Ovary (tissue), 9 donors: ENCODE results near the gene ZBTB25. TPM values are rescaled to one million over a fixed set of nuclear protein-coding genes. Genes with fewer than 3 reads are reported as not detected.

Experiments
- DNase-seq, 5 donors: peaks; one replicate each; pipeline ENCODE4 v3.0.0-alpha.2; 2019 to 2020
- H3K27ac ChIP-seq, 2 donors: fragments of 200-600 bp; one replicate each; pipeline versions ENCODE4 v1.5.1 to v1.8.0; 2019 to 2022
- H3K27me3 ChIP-seq: fragments of 200-600 bp; one replicate; pipeline ENCODE4 v1.8.0; 2022
- H3K36me3 ChIP-seq: fragments of 200-600 bp; sonication (generic); one replicate; pipeline ENCODE4 v1.5.1; 2019
- H3K4me1 ChIP-seq: one replicate; pipeline ENCODE4 v1.8.1; 2013; ENCODE audit warnings: mild to moderate bottlenecking, moderate library complexity; ENCODE audit not compliant: insufficient read depth
- H3K4me3 ChIP-seq: fragments of 200-600 bp; sonication (generic); one replicate; pipeline ENCODE4 v1.5.1; 2017
- H3K9me3 ChIP-seq, 2 donors: fragments of 200-600 bp in 1 of 2; sonication (generic) in 1 of 2; one replicate each; pipeline versions ENCODE4 v1.5.1 to v1.8.1; 2013 to 2019; ENCODE audit warnings: mild to moderate bottlenecking in 1 of 2, moderate library complexity in 1 of 2
- EP300 ChIP-seq: sonication (generic); formaldehyde crosslinking; IDR thresholded peaks from one replicate; pipeline ENCODE4 v1.6.1; 2017; ENCODE audit warnings: antibody characterized with exemption
- POLR2A ChIP-seq: fragments of 450-650 bp; IDR thresholded peaks from one replicate; pipeline ENCODE4 v1.6.1; 2017; ENCODE audit warnings: antibody characterized with exemption, mild to moderate bottlenecking, moderate library complexity
- WGBS, 3 donors: extraction: QIAGEN DNeasy Blood & Tissue Kit in 1 of 3; methylation state at CpG; one replicate each; pipeline versions ENCODE4 v1.1.5 to v1.1.7; 2013 to 2017; 5-methylcytosine and 5-hydroxymethylcytosine counted together
- intact Hi-C, 4 donors: fragments of 100-400 bp; cut with DNase I; formaldehyde crosslinking; loops; one replicate each; pipeline versions ENCODE4 v1.11.0 to v1.15.1; 2022 to 2023
- polyA plus RNA-seq, 2 donors: library from polyadenylated mRNA; stranded (reverse); fragments of 200-250 nt in 1 of 2; fragments of 350-450 nt in 1 of 2; fragmentation: Illumina TruSeq in 1 of 2; extraction: RNeasy Lipid Tissue Mini Kit (QIAGEN cat#74804) in 1 of 2; gene quantifications; one replicate each; pipeline ENCODE4 v1.2.3, GENCODE V29; 2013 to 2014
- total RNA-seq, 7 donors: library from RNA; depleted of rRNA in 2 of 7; stranded (reverse); fragments of >200 nt in 2 of 7; fragmentation: NEBNext Ultra II Directional in 3 of 7; extraction: Animal tissue kit (Norgen Biotek cat#: 25700) in 3 of 7; gene quantifications; one replicate each; pipeline versions ENCODE4 v1.1.0 to v1.2.4, GENCODE V29; 2016 to 2023
- TF ChIP-seq, protein P1 (sequence below), 3 donors: fragments of 450-650 bp in 2 of 3; fragments of 200-600 bp in 1 of 3; IDR thresholded peaks; one replicate each; pipeline versions ENCODE4 v1.5.1 to v1.8.0; 2016 to 2022; ENCODE audit warnings: antibody characterized with exemption in 3 of 3, mild to moderate bottlenecking in 1 of 3
- donor health status: DM: no; HTN: no; CAD: no; lungs with moderate emphysema.
- donor health status: DM: no; HTN: no; CAD: no.
- donor health status: Bipolar disorder and iron deficiency.
- donor health status: DM: yes; HTN: yes; CAD: no.
- donor health status: DM: no; HTN: no; CAD: no.
- donor health status: DM: yes; HTN: yes; CAD: no.

The ZBTB25 gene
- total and polyA plus RNA-seq, 9 donors: 3.5 to 22.6 (median 13.5) TPM

DNA sequence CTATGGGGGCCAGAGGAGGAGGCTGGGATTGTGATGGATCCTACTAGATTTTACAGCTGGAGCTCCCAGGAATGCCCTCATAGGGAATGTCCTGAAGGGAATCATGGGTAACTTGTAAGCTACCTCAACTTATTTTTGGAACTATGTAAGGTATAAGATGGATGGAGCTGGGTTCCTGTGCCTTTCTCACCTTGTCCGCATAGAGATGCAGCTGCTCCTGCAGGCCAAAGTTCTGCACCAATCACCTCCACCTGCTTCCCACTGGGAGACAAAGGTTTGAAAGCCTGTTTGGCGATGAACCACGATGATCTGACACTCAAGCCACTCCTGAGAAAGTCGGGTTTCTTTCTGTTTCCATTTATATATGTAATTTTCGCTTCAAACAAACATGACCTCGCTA lies 39.0 kb downstream of the ZBTB25 start:
- H3K4me3 ChIP-seq: peak overlapping the region; percentile 73
- DNase-seq: no peak
- 22 to 27% (median 22%) methylated on average over 6 of the region's 6 CpGs for WGBS, 3 donors
- no peaks in the 10 kb centered on the region for H3K9me3 ChIP-seq
- no peak overlapping the region for H3K27ac ChIP-seq
- intact Hi-C loops: no loop called here
- TF ChIP-seq, protein P1, sequence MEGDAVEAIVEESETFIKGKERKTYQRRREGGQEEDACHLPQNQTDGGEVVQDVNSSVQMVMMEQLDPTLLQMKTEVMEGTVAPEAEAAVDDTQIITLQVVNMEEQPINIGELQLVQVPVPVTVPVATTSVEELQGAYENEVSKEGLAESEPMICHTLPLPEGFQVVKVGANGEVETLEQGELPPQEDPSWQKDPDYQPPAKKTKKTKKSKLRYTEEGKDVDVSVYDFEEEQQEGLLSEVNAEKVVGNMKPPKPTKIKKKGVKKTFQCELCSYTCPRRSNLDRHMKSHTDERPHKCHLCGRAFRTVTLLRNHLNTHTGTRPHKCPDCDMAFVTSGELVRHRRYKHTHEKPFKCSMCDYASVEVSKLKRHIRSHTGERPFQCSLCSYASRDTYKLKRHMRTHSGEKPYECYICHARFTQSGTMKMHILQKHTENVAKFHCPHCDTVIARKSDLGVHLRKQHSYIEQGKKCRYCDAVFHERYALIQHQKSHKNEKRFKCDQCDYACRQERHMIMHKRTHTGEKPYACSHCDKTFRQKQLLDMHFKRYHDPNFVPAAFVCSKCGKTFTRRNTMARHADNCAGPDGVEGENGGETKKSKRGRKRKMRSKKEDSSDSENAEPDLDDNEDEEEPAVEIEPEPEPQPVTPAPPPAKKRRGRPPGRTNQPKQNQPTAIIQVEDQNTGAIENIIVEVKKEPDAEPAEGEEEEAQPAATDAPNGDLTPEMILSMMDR (IDR thresholded peaks at IDR 0.05): no peak
- TF ChIP-seq EP300: no peak
- no peak for TF ChIP-seq POLR2A
- no peaks in the 10 kb centered on the region for H3K27me3 ChIP-seq
- no peaks in the 10 kb centered on the region for H3K36me3 ChIP-seq
- H3K4me1 ChIP-seq: peaks cover 2% of the 10 kb centered on the region

DNA sequence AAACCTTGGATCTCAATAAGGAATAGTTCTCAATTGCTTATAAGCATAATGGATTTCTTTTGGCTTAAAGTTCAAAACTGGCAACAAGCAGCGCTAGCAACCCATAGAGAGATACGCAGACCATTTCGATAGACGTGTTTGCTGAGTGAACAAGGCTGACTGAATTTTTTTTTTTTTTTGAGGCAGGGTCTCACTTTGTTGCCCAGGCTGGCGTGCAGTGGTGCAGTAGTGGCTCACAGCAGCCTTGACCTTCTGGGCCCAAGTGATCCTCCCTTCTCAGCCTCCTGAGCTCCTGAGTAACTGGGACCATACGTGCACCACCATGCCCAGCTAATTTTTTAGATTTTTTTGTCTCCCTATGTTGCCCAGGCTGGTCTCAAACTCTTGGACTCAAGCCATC lies 39.8 kb downstream of the ZBTB25 start:
- Histone ChIP-seq H3K27ac (no peak overlapping the region), H3K36me3 (no peaks in the 10 kb centered on the region), H3K9me3 (no peaks in the 10 kb centered on the region), H3K4me3 (no peak overlapping the region), H3K4me1 (peaks cover 2% of the 10 kb centered on the region), H3K27me3 (no peaks in the 10 kb centered on the region)
- no peak for DNase-seq
- intact Hi-C loops: no loop called here
- 93 to 96% (median 94%) methylated on average over 6 of the region's 6 CpGs for WGBS, 3 donors
- TF ChIP-seq EP300 (no peak), POLR2A (no peak)
- TF ChIP-seq, protein P1 (IDR thresholded peaks at IDR 0.05): no peak

DNA sequence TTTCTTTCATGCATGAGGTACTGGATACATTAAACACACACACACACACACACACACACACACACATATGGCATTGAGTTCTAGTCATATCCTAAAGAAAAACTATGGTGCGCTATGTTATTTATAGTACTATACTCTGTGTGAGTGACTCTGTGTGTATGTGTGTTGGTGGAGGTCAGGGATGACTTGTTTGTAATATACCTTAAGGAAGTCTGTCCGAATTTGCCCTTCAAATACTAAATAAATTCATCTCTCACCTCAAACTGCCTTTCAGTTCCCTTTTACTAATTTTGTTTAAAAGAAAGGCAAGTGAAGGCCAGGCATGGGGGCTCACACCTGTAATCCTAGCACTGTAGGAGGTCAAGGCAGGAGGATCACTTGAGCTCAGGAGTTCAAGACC lies 40.4 kb downstream of the ZBTB25 start:
- no peaks in the 10 kb centered on the region for H3K27me3 ChIP-seq
- TF ChIP-seq POLR2A (no peak), EP300 (no peak)
- TF ChIP-seq, protein P1 (IDR thresholded peaks at IDR 0.05): no peak
- H3K27ac ChIP-seq: no peak overlapping the region
- H3K36me3 ChIP-seq: no peaks in the 10 kb centered on the region
- peaks cover 2% of the 10 kb centered on the region for H3K4me1 ChIP-seq
- DNase-seq: no peak
- H3K9me3 ChIP-seq: no peaks in the 10 kb centered on the region
- intact Hi-C loops: no loop called here
- H3K4me3 ChIP-seq: no peak overlapping the region
- 93 to 97% (median 94%) methylated on average over 2 of the region's 2 CpGs for WGBS, 3 donors

DNA sequence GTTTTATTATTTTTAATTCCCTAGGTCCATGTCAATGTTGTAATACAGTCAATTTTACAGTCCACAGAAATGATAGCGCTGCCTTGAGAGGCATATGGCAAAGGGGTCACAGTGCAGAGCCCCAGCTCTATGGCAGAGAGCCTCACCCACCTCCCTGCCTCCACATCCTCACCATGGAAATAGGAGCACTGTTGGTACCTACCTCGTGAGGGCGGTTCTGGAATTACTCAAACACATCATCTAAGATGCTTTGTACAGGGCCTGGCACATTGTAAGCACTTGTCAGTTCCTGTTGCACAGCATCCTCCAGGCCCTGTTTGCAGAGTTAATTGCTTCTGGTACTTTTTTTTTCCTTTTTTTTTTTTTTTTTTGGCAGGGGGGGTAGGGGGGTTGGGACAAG lies 42.4 kb downstream of the ZBTB25 start:
- TF ChIP-seq EP300: no peak
- TF ChIP-seq, protein P1 (IDR thresholded peaks at IDR 0.05): no peak
- no peak for TF ChIP-seq POLR2A
- Histone ChIP-seq H3K4me3 (no peak overlapping the region), H3K27ac (no peak overlapping the region), H3K9me3 (no peaks in the 10 kb centered on the region), H3K36me3 (no peaks in the 10 kb centered on the region), H3K27me3 (no peaks in the 10 kb centered on the region), H3K4me1 (peaks cover 2% of the 10 kb centered on the region)
- DNase-seq: no peak
- 71 to 92% (median 80%) methylated on average over 3 of the region's 3 CpGs for WGBS, 3 donors
- intact Hi-C loops: no loop called here
